Vagina (tissue), 2 donors: ENCODE measurements around the gene TPCN2.

Source experiments
- POLR2AphosphoS5 ChIP-seq, 2 donors: sonication (generic); formaldehyde crosslinking; IDR thresholded peaks; one replicate each; pipeline ENCODE4 v1.9.0; 2017; ENCODE audit warnings: antibody characterized with exemption in 2 of 2, mild to moderate bottlenecking in 2 of 2, low read depth in 1 of 2; ENCODE audit not compliant: insufficient read depth in 1 of 2
- TF ChIP-seq, protein P1 (sequence below), 3 experiments: fragments of 450-650 bp in 2 of 3; fragments of 200-600 bp in 1 of 3; sonication (generic) in 1 of 3; IDR thresholded peaks; one replicate each; pipeline ENCODE4 v1.5.1; 2017 to 2019; ENCODE audit warnings: antibody characterized with exemption in 3 of 3, mild to moderate bottlenecking in 2 of 3, moderate library complexity in 2 of 3

DNA sequence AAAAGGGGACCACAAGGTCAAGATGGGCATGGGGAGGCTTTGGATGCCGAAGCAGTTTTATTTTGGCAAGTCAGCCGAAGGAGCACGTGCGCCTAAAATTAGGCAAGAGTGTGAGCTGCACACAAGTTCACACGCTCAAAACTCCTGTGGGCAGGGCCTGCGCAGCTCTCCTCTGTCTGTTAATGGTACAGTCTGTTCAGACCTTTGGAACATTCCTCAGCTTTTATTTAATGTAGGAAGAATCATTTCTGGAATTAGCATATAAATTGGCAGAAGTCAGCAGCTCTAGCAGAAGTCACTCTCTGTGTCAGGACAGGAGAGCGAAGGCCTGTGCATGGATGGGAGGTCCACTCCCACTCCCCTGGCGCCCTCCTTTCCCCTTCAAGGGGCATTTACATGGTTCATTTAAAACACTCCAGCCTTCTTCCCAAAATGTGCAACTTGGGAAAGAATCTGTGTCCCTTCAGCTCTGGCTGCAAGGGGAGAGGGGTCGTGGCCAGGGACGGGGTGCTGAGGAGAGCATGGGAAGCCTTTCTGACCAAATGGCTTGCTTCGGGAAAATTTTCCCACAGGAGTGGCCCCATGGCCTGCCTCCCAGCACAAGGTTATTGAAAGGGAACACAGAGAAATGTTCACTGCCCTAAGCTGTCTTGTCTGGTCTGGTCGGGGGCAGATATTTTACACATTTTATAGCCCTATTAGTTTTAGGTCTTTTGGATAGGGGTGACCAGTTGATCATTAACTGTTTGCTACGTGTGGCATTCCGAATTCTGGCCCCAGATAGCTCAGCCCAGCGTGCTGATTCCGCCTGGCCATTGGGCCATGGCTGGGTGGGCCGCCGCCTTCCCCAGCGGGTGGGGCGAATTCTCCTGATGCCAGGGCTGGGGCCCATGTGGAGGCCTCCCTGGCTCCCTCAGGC lies 63.2 kb downstream of the TPCN2 start:
- no peak for TF ChIP-seq POLR2AphosphoS5 (IDR thresholded peaks at IDR 0.05; ENCODE audit: insufficient read depth in 1 of 2, low read depth in 1 of 2)
- TF ChIP-seq, protein P1, sequence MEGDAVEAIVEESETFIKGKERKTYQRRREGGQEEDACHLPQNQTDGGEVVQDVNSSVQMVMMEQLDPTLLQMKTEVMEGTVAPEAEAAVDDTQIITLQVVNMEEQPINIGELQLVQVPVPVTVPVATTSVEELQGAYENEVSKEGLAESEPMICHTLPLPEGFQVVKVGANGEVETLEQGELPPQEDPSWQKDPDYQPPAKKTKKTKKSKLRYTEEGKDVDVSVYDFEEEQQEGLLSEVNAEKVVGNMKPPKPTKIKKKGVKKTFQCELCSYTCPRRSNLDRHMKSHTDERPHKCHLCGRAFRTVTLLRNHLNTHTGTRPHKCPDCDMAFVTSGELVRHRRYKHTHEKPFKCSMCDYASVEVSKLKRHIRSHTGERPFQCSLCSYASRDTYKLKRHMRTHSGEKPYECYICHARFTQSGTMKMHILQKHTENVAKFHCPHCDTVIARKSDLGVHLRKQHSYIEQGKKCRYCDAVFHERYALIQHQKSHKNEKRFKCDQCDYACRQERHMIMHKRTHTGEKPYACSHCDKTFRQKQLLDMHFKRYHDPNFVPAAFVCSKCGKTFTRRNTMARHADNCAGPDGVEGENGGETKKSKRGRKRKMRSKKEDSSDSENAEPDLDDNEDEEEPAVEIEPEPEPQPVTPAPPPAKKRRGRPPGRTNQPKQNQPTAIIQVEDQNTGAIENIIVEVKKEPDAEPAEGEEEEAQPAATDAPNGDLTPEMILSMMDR (IDR thresholded peaks at IDR 0.05) = no peak
